HG03280 (cell line): ENCODE data around the gene RFX8.

Experiments used
- ATAC-seq: cut with Tn5 transposase; IDR thresholded peaks from one replicate; pipeline ENCODE4 v1.9.1; 2021; ENCODE audit warnings: mild to moderate bottlenecking, moderate library complexity; ENCODE audit not compliant: unreplicated experiment

RFX8 gene

GRCh38 chr2:101415220-101415619 is 59.7 kb downstream of the RFX8 start:
- ATAC-seq: no peak

GRCh38 chr2:101412092-101412694 is 62.7 kb downstream of the RFX8 start:
- no peak for ATAC-seq

GRCh38 chr2:101410746-101411145 is 64.2 kb downstream of the RFX8 start:
- no peak for ATAC-seq

GRCh38 chr2:101410114-101410513 is 64.8 kb downstream of the RFX8 start:
- ATAC-seq: no peak

GRCh38 chr2:101409699-101410098 is 65.2 kb downstream of the RFX8 start:
- ATAC-seq: no peak

GRCh38 chr2:101408925-101409324 is 66.0 kb downstream of the RFX8 start:
- ATAC-seq: no peak

GRCh38 chr2:101405351-101405899 is 69.5 kb downstream of the RFX8 start:
- ATAC-seq: no peak

GRCh38 chr2:101403745-101404144 is 71.2 kb downstream of the RFX8 start:
- no peak for ATAC-seq

GRCh38 chr2:101402630-101403029 is 72.3 kb downstream of the RFX8 start:
- no peak for ATAC-seq

GRCh38 chr2:101401906-101402305 is 73.0 kb downstream of the RFX8 start:
- no peak for ATAC-seq

GRCh38 chr2:101401326-101401665 is 73.6 kb downstream of the RFX8 start:
- ATAC-seq: no peak

GRCh38 chr2:101400506-101401325 is 74.2 kb downstream of the RFX8 start:
- no peak for ATAC-seq

GRCh38 chr2:101400048-101400447 is 74.9 kb downstream of the RFX8 start:
- no peak for ATAC-seq

GRCh38 chr2:101399021-101399799 is 75.7 kb downstream of the RFX8 start:
- ATAC-seq: no peak

- no peak for ATAC-seq
Observed at GRCh38 chr2:101398116-101398821, 76.6 kb downstream of the RFX8 start.

GRCh38 chr2:101396316-101396717 is 78.6 kb downstream of the RFX8 start:
- no peak for ATAC-seq

GRCh38 chr2:101395545-101396315 is 79.2 kb downstream of the RFX8 start:
- no peak for ATAC-seq

- ATAC-seq: no peak
Observed at GRCh38 chr2:101388232-101388631, 86.7 kb downstream of the RFX8 start.

GRCh38 chr2:101387151-101387834 is 87.6 kb downstream of the RFX8 start, which contains the start of gene CREG2:
Gene CREG2 (minus strand): TSS chr2:101387503. CDS start chr2:101387457, 46 bp downstream.
- no peak for ATAC-seq
